ENCODE measurements around the gene ADORA2A.

DNA sequence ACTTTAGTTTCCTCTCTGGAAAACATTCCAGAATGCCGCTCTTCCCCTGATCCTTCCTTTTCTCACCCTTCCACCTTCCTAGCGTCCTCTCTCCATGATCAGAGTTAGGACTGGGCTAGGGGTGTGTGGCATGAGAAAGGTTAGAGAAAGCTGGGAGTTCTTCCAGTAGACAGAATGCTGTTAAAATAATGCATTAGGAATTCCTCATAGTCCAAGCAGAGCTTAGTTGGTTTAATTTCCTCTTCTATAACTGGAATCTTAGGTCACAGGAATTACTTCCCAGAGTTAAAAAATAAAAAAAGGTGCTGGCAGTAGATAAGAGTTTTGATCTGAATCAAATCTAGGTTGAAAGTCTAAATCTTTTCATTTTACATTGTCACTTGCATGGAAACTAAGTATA, 37.2 kb upstream of the ADORA2A start:
- TF ChIP-seq POLR2A (IDR thresholded peaks at IDR 0.05) (no peak), CTCF (IDR thresholded peaks at IDR 0.05) (no peak)
